HG02938 (cell line): ENCODE results near the gene CCNA1.

ENCODE experiments used
- ATAC-seq: cut with Tn5 transposase; IDR thresholded peaks from one replicate; pipeline ENCODE4 v1.9.1; 2021; ENCODE audit warnings: mild to moderate bottlenecking, moderate library complexity; ENCODE audit not compliant: unreplicated experiment

The CCNA1 gene

DNA sequence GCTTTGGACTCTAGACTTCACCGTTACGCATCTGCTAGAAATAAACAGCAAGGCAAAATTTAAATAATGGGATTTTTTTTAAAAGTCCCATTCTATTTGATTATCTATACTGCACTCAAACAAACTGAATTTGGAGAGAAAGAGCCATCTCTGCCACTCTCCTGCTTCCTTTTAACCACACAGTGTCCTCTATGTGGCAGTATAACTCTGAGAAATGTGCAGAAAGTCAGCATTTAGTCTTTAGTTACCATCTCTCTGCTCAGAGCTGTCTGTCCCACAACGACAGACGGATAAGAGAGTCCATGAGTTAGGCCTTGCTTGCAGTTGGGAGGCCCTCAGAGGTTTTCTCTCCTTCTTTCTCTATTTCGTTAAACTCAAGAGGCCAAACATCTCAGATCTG is 21.2 kb downstream of the CCNA1 start:
- ATAC-seq: no peak

GRCh38 chr13:36454121-36454520 is 21.8 kb downstream of the CCNA1 start:
- no peak for ATAC-seq

DNA sequence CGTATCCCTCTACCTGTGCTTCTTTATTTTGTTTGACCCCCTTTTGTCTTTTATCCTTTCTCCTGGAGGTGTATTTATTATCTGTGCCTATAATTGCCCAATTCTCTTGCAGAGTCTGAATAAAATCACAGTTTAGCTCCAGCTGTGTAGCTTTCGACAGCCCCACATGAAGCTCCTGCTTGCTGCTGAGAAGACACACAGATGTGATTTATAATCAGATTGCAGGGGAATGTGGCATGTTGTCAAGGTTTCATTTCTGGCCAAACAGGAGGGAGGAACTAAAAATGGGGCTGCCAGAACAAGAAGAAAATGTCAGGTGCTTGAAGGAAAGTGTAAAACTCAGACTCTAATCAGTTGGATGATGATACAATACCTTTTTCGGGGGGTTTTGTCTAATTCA is 22.7 kb downstream of the CCNA1 start:
- ATAC-seq: no peak

DNA sequence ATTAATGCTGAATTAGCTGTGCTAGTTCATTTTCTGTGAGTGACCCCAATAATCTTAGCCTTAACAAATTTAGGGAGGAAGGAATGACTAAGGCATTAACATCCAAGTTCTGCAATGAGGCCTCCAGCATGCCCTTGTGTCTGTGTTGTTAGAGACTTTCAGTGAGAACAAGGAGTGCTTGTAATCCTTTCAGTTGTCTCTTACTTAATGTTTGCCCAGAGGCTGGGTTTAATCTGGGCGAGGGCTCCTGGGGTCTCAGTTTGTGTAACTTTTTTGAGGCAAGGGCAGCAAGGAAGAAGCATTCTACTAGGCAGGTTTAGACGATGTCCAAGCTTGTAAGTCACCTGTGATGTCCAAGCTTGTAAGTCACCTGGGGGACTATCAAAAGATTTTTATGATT is 24.3 kb downstream of the CCNA1 start:
- ATAC-seq: no peak

- ATAC-seq: no peak
These were observed 29.2 kb downstream of the CCNA1 start for GRCh38 chr13:36461506-36461905.

DNA sequence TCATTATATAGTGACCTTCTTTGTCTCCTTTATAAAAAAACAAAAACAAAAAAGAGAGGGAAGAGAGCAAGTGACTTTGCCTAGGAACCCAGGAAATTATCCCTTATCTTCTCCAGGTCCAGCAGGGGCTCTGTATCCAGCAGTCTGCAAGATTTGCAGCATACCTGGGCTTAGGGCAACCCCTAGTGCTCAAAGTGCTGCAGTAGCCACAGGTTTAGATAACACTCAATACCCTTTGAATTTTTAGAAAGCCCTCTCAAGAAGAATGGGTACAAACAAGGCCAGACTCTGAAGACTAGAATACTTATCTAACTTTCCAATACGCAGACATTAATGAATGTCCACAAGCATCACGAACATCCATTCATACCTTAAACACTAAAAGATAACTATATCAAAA is 43.2 kb downstream of the CCNA1 start:
- no peak for ATAC-seq

DNA sequence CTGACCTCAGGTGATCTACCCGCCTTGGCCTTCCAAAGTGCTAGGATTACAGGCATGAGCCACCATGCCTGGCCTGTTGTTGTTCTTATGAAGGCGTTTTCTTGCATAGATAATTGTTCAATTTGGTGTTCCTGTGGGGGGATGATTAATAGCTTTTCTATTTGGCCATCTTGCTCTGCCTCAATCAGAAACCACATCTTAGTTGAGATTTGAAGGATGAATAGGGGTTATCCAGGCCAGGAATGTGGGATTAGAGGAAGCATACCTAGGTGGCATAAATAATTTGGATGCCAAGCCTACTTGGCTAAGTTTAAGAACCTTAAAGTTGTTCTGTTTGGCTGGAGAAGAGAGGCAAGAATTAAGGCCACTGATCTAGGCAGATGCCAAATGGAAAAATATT is 44.4 kb downstream of the CCNA1 start:
- no peak for ATAC-seq

- no peak for ATAC-seq
These were observed 48.6 kb downstream of the CCNA1 start for GRCh38 chr13:36480726-36481427.

GRCh38 chr13:36490055-36490454 is 57.8 kb downstream of the CCNA1 start:
- ATAC-seq: no peak
